ENCODE results near the gene MEIOC.

- TF ChIP-seq CTCF (IDR thresholded peaks at IDR 0.05; ENCODE audit: low read depth, low read length, poor library complexity, severe bottlenecking) (no peak), EZH2phosphoT487 (IDR thresholded peaks at IDR 0.05; ENCODE audit: borderline replicate concordance, low read length) (no peak)
These were observed 8.6 kb downstream of the MEIOC start for GRCh38 chr17:44664867-44665266.

Measured in DOHH2 (cell line).